HG02938 (cell line): ENCODE measurements around the gene TTC7B.

Source experiments
- ATAC-seq: cut with Tn5 transposase; IDR thresholded peaks from one replicate; pipeline ENCODE4 v1.9.1; 2021; ENCODE audit warnings: mild to moderate bottlenecking, moderate library complexity; ENCODE audit not compliant: unreplicated experiment

TTC7B gene

DNA sequence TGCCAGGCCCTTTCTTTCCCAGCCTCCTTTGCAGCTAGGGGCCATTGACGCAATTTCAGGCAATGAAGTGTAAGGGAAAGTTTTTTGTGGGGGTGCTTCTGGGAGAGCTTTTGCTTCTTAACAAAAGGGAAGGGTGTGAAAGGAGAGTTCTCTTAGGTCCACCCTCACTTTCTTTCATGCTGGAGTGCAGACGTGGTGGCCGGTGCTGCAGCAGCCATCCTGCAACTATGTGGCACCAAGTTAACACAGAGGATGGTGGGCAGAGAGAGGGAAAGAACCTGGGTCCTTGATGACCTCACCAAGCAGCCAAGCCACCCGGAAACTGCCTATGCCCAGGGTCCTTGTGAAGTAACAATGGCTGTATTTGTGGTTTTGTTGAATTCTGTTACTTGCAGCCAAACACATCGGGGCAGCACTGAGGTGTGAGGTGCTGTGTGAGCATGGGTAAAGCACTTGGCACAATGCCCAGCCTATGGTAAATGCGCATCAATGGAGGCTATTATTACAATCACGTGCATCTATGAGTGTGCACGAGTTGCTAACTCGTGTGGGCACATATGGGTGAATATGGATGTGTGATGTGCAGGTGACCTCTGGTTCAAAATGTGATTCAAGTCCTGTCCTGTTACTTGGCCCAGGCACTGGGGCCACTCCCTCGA lies 296.8 kb downstream of the TTC7B start:
- no peak for ATAC-seq

DNA sequence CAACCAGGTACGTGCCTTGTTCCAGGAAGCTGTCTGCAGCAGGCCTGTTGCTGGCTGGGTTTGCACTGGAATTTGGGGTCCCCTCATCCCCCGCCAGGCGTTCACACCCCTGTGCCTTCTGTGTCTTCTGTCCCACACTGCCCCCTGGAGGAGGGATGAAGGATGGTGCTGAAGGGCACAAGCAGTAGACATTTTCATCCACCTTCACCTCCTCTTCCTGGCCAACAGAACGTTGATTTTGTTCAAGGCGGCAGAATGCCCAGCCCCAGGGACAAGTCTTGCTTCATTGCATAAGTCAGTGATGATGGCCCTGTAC lies 297.3 kb downstream of the TTC7B start:
- ATAC-seq, result no peak

- no peak for ATAC-seq
These were observed 297.9 kb downstream of the TTC7B start for GRCh38 chr14:90518069-90518940.

DNA sequence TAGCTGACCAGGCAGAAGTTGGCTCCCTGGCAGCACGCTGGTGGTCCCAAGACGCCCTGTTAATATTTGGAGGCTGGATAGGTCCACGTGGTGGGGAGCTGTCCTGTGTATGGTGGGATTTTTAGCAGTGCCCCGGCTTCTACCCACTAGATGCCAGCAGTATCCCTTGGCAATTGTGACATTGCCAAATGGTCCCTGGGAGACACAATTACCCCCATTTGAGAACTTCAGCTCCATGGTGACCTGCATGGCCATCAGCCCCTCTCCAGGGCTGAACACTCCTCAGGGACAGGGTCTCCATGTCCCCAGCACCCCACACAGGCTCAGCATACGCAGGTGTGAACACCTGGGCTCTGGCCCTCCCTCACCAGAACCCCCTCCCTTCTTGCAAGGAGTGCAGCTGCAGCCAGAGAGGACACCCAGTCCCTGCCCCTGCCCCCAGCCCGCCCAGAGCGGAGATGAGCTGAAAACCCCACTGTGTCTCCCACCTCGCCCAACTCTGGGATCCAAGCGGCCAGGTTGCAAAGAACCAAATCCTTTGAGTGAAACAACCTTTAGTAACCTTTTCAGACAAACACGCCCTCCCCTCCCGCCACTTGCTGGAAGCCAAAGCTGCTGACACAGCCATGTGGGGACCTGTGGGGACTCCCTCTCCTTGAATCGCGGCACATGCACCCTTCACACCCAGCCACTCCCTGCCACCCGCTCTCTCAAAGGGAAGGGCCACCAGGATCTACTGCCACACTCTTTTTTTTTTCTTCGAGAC lies 299.0 kb downstream of the TTC7B start:
- no peak for ATAC-seq

DNA sequence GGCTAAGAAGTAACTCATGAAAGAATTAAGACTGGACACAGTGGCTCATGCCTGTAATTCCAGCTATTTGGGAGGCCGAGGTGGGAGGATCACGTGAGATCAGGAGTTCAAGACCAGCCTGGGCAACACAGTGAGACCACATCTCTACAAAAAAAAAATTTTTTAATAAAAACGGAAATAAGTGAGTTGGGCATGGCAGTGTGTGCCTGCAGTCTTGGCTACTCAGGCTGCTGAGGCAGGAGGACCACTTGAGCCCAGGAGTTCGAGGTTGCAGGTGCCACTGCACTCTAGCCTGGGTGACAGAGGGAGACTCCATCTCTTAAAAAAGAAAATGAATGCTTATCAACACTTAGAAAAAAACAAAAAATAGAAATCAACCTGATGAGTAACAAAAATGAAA lies 301.7 kb downstream of the TTC7B start:
- ATAC-seq, result no peak

DNA sequence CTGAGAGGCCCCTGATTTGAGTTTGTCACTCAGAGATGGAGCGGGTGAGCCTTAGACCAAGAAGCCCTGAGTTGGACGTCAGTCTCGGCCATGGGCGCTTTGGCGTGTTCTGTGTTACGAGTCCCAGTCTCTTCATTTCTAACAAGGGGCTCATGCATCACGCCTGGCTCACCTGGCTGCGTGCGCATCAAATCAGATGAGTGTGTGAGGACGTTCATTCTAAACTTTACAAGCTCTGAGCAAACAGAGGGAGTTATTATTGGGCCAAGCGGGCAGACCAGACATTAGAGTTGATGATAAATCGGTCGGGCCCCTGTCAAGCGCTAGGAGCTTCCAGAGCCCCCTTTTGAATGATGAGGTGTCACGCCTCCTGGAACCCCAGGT lies 302.2 kb downstream of the TTC7B start:
- ATAC-seq, result no peak

DNA sequence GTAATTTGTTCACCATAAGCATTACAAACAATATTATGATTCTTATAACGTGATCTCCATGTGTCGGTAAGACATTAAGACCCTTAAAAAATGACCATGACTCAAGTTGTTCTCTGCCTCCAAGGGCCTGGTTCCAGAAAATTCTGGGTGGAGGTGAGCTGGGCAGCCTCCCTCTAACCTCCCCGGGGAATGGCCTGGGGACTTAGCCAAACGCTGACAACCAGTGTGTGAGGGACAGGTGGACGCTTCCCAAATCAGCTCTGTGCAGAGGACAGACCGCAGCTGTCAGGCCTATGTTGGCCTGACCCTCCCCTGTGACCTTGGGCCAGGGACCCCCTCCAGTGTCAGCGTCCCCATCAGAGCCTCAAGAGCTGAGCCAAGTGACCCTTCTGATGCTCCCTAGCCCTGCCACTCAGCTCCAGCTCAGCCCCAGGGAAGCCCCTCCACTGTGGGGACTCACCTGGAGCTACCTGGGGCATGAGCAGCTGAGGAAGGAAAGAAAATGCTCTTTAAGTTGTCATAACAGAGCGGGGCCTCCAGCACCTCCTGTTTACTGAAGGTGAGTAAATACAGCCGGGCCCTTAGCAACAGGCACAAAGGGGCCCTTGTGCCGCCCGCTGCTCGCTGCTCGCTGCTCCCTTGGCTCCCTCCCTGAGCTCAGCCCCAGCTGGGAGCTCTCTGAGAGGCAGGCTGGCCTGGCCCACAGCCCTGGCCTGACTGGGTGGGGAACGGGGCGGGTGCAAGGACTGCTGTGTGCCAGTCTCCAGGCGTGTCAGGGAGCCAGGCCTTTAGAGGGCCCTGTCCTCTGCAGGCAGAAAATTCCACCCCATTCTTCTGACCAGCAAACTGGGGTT lies 302.8 kb downstream of the TTC7B start:
- no peak for ATAC-seq

GRCh38 chr14:90512329-90512991 lies 303.8 kb downstream of the TTC7B start:
- ATAC-seq, result no peak

DNA sequence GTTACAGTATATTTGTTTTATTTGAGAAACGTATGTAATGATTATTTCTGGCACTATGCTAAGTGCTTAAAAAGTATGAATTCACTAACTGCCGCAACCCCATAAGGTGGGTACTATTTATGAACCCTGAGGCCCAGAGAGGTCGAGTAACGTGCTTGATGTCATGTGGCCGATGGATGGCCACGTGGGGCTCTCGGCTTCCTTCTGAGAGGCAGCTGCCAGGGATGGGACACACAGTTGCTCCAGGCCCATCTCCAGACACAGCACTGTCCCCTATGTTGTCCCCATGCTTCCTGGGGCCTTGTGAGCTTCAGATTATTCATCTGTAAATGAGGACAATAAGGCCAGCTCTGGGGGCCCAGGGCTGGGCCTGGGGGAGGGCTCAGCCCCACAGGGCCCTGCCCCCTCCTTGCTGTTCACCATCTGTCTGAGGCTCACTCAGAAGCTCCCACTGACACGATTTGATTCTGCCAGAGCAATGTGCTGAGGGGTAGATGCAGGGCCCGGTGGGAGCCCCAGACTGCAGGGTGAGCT lies 304.4 kb downstream of the TTC7B start:
- no peak for ATAC-seq

DNA sequence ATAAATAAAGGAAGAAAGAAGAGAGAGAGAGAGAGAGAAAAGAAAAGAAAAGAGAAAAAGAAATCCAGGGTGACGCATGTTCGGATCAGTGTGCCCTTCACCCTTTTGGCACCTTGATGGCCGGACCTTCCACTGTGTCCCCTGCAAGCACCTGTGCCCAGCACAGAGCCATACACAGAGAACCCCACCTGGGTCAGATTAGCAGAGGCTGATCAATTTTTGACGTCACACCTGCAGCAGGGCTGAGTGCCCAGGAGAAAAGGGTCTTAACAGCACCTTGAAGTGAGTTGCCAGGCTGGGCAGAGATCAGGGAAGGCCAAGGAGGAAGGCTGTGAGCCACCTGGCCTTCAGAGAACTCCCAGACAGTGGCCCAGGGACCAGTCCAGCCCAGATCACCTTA lies 305.0 kb downstream of the TTC7B start:
- no peak for ATAC-seq

DNA sequence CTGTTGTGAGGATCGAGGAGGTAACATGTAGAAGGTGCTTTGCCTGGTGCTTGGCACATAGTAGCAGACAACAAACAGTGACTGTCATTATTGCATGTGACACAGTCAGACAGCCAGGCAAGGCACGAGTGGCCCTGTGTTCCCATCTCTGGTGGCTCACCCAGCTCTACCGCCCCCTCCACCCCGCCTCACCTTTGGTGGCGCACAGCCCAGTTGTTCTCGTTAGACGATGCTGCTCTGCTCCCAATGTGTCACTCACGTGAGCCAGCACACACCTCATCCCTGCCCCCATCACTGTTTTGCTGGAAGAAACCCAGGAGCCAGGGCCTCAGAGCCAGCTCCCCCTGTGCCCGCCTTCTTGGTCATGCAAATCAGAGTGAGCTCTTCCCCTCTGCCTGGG lies 306.1 kb downstream of the TTC7B start:
- no peak for ATAC-seq

DNA sequence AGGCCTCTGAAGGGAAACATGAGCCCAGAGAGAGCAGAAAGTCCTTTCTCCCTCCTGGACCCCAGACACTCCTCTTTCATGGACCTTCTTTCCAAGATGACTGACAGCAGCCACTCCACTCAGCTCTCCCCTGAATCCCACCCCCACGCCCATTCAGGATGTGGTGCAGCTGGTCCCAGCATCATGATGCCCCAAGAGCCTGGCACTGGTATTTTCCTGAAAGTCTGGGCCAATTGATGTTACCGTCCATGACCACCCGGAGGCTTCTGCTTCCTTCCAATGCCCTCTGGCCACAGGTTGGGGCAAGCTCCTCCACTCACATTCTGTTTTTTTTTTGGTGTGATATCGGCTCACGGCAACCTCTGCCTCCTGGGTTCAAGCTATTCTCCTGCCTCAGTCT lies 306.8 kb downstream of the TTC7B start:
- ATAC-seq, result no peak

GRCh38 chr14:90508536-90509254 lies 307.5 kb downstream of the TTC7B start:
- no peak for ATAC-seq

- ATAC-seq, result no peak
These were observed 308.2 kb downstream of the TTC7B start for GRCh38 chr14:90508036-90508435.

- no peak for ATAC-seq
These were observed 308.8 kb downstream of the TTC7B start for GRCh38 chr14:90507428-90507827.

DNA sequence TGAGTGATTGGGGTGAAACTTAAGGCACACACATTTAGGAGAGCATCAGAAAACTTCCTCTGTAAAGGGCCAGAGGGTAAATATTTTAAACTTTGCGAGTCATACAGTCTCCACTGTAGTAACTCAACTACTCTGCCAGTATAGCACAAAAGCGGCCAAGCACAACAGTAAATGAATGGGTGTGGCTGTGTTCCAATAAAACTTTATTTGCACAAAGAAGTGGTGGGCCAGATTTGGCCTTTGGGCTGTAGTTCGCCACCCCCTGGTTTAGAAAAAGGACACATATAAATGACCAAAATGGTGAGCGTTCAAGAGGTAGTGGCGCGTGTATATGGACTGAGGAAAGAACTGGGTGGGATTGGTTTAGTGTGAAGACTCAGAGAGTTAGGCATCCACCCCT lies 309.5 kb downstream of the TTC7B start:
- ATAC-seq, result no peak

- no peak for ATAC-seq
These were observed 310.7 kb downstream of the TTC7B start for GRCh38 chr14:90505531-90505930.

DNA sequence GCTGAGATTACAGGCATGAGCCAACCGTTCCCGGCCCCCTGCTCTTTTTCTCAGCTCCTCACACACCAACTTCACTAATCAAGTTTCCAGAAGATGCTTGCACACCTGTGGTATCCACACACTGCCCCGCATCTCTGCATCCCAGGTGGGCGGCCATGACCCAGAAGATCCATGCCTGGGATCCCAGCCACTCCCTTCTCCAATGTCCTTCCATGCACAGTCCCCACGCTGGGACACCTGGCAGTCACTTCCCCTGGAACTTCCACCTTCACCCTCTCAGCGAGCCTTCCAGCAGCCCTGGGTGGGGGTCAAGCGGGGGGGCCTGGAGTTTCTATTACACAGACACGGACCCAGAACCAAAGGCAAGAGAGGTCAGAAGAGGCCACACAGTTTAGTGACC lies 311.6 kb downstream of the TTC7B start:
- no peak for ATAC-seq

GRCh38 chr14:90503582-90503981 lies 312.6 kb downstream of the TTC7B start:
- no peak for ATAC-seq

GRCh38 chr14:90502760-90503159 lies 313.5 kb downstream of the TTC7B start:
- no peak for ATAC-seq
